Liver (tissue), 9 donors: Measurements from ENCODE around the gene UBAP2L. TPM values are rescaled to one million over a fixed set of nuclear protein-coding genes. Genes with fewer than 3 reads are reported as not detected.
A peak's percentile ranks its signal among the peaks of the same experiment; 100 is the strongest.
"Not testable (repeated sequence)": the region's sequence is repeated elsewhere in the genome, so short reads cannot be mapped to it uniquely, and the experiment has no call there.

ENCODE experiments used
- DNase-seq: peaks from one replicate; pipeline ENCODE4 v3.0.0-alpha.2; 2017; ENCODE audit warnings: low spot score
- H3K27ac ChIP-seq, 2 donors: one replicate each; pipeline ENCODE4 v1.7.0; 2013; ENCODE audit warnings: inconsistent platforms in 2 of 2, low read length in 2 of 2, control low read depth in 1 of 2, low read depth in 1 of 2, mild to moderate bottlenecking in 1 of 2
- H3K27me3 ChIP-seq, 4 donors: one replicate each; pipeline versions ENCODE4 v1.6.1 to v1.7.0; 2013; ENCODE audit warnings: low read length in 3 of 4, inconsistent platforms in 1 of 4, mild to moderate bottlenecking in 1 of 4, moderate library complexity in 1 of 4; ENCODE audit not compliant: control insufficient read depth in 4 of 4, insufficient read depth in 4 of 4
- H3K36me3 ChIP-seq, 4 donors: one replicate each; pipeline versions ENCODE4 v1.6.1 to v1.7.0; 2013; ENCODE audit warnings: low read length in 3 of 4, mild to moderate bottlenecking in 3 of 4, low read depth in 1 of 4, moderate library complexity in 1 of 4; ENCODE audit not compliant: control insufficient read depth in 4 of 4, insufficient read depth in 3 of 4
- H3K4me1 ChIP-seq, 4 donors: one replicate each; pipeline versions ENCODE4 v1.6.1 to v1.7.0; 2013; ENCODE audit warnings: low read length in 3 of 4, mild to moderate bottlenecking in 3 of 4, moderate library complexity in 1 of 4; ENCODE audit not compliant: control insufficient read depth in 4 of 4, insufficient read depth in 4 of 4
- H3K4me3 ChIP-seq, 3 donors: one replicate each; pipeline versions ENCODE4 v1.6.1 to v1.7.0; 2013; ENCODE audit warnings: low read length in 3 of 3, control low read depth in 1 of 3, low read depth in 1 of 3, mild to moderate bottlenecking in 1 of 3
- H3K9ac ChIP-seq, 2 donors: one replicate each; pipeline ENCODE4 v1.7.0; 2013; ENCODE audit warnings: low read length in 2 of 2, mild to moderate bottlenecking in 2 of 2, moderate library complexity in 2 of 2, control low read depth in 1 of 2, low read depth in 1 of 2
- H3K9me3 ChIP-seq, 4 donors: one replicate each; pipeline versions ENCODE4 v1.6.1 to v1.7.0; 2013; ENCODE audit warnings: low read length in 3 of 4; ENCODE audit not compliant: control insufficient read depth in 4 of 4
- EGR1 ChIP-seq, 2 donors: IDR thresholded peaks; 2 replicates each; pipeline ENCODE4 v1.6.1; 2016 to 2018; ENCODE audit warnings: antibody characterized with exemption in 2 of 2, low read depth in 2 of 2
- FOXA2 ChIP-seq: IDR thresholded peaks from 2 replicates; pipeline ENCODE4 v1.6.1; 2016; ENCODE audit warnings: antibody characterized with exemption
- GABPA ChIP-seq, 2 donors: IDR thresholded peaks in 1 of 2; conservative IDR thresholded peaks in 1 of 2; 2 replicates each; pipeline ENCODE4 v1.6.1; 2016; ENCODE audit warnings: antibody characterized with exemption in 2 of 2, mild to moderate bottlenecking in 1 of 2, moderate library complexity in 1 of 2
- HNF4A ChIP-seq, 2 donors: conservative IDR thresholded peaks; 2 replicates each; pipeline ENCODE4 v1.6.1; 2016; ENCODE audit warnings: antibody characterized with exemption in 2 of 2, mild to moderate bottlenecking in 2 of 2
- HNF4G ChIP-seq: IDR thresholded peaks from 2 replicates; pipeline ENCODE4 v1.6.1; 2016; ENCODE audit warnings: antibody characterized with exemption
- NR2F2 ChIP-seq: IDR thresholded peaks from 2 replicates; pipeline ENCODE4 v1.6.1; 2016; ENCODE audit warnings: antibody characterized with exemption
- RAD21 ChIP-seq, 2 donors: IDR thresholded peaks; 2 replicates each; pipeline ENCODE4 v1.6.1; 2016; ENCODE audit warnings: antibody characterized with exemption in 2 of 2, mild to moderate bottlenecking in 2 of 2
- SP1 ChIP-seq: IDR thresholded peaks from 2 replicates; pipeline ENCODE4 v1.6.1; 2018; ENCODE audit warnings: antibody characterized with exemption, mild to moderate bottlenecking
- TAF1 ChIP-seq: conservative IDR thresholded peaks from 2 replicates; pipeline ENCODE4 v1.6.1; 2016; ENCODE audit warnings: antibody characterized with exemption, mild to moderate bottlenecking
- YY1 ChIP-seq: IDR thresholded peaks from 2 replicates; pipeline ENCODE4 v1.6.1; 2016; ENCODE audit warnings: antibody characterized with exemption, mild to moderate bottlenecking
- WGBS: extraction: QIAGEN DNeasy Blood & Tissue Kit; methylation state at CpG from one replicate; pipeline ENCODE4 v1.1.7; 2013; 5-methylcytosine and 5-hydroxymethylcytosine counted together
- polyA plus RNA-seq, 2 donors: library from polyadenylated mRNA; stranded (reverse) in 1 of 2; unstranded in 1 of 2; fragments of 200-250 nt in 1 of 2; fragments of >200 nt in 1 of 2; fragmentation: Nextera tagmentation in 1 of 2; extraction: Ambion mirVana in 1 of 2; gene quantifications; one replicate each; pipeline versions ENCODE4 v1.2.1 to v1.2.3, GENCODE V29; 2013 to 2015
- total RNA-seq, 2 donors: library from RNA; depleted of rRNA; stranded (reverse); fragments of >200 nt; gene quantifications; one replicate each; pipeline ENCODE4 v1.2.3, GENCODE V29; 2014
- TF ChIP-seq, protein P1 (sequence below): IDR thresholded peaks from 2 replicates; pipeline ENCODE4 v1.6.1; 2016; ENCODE audit warnings: antibody characterized with exemption
- TF ChIP-seq, protein P2 (sequence below): IDR thresholded peaks from 2 replicates; pipeline ENCODE4 v1.6.1; 2016; ENCODE audit warnings: antibody characterized with exemption, mild to moderate bottlenecking
- TF ChIP-seq, protein P3 (sequence below): fragments of 150-350 bp; IDR thresholded peaks from 2 replicates; pipeline ENCODE4 v1.5.1; 2017; ENCODE audit warnings: improper control_type of control experiment, low read depth, low read length; ENCODE audit not compliant: missing input control
- TF ChIP-seq, protein P4 (sequence below): IDR thresholded peaks from 2 replicates; pipeline ENCODE4 v1.6.1; 2016; ENCODE audit warnings: antibody characterized with exemption
- donor health status: healthy.
- donor health status: healthy.
- donor health status: healthy.
- donor health status: healthy.
- donor health status: healthy.

The UBAP2L gene
- total and polyA plus RNA-seq, 4 donors: 24.3 to 51.0 (median 34.1) TPM

DNA sequence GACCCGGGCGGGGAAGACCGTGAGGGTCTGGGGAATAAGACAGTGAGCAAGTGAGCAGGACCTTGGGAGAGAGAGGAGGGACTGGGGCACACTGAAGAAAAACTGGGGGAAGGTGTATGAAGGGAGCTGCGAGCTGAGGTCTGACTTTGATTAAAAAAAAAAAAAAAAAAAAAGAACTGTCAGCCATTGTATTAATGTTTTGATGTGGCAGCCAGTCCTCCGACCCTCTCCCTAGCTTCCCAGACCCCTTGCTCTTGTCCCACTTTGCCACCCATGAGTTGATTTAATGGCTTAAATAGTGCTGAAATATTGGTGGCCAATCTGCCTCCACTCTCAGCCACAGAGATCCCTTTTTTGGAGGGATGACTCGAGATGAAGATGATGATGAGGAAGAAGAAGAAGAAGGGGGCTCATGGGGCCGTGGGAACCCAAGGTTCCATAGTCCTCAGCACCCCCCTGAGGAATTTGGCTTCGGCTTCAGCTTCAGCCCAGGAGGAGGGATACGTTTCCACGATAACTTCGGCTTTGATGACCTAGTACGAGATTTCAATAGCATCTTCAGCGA lies 52.3 kb downstream of the UBAP2L start:
- peaks cover 1 to 37% (median 22%) of the 10 kb centered on the region in 4 donors for H3K36me3 ChIP-seq
- H3K4me1 ChIP-seq: peaks cover 0 to 15% (median 13%) of the 10 kb centered on the region in 4 donors
- WGBS: 51% methylated on average over 13 of the region's 13 CpGs
- TF ChIP-seq TAF1: no peak
- TF ChIP-seq, protein P1, sequence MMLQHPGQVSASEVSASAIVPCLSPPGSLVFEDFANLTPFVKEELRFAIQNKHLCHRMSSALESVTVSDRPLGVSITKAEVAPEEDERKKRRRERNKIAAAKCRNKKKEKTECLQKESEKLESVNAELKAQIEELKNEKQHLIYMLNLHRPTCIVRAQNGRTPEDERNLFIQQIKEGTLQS: peak; percentile 53
- H3K27ac ChIP-seq: peak overlapping the region; percentile 83 to 89
- H3K9me3 ChIP-seq: no peaks in the 10 kb centered on the region
- H3K9ac ChIP-seq: peak overlapping the region; percentile 94 to 98
- DNase-seq: no peak
- peak overlapping the region; percentile 60 to 98 (median 96) for H3K4me3 ChIP-seq
- H3K27me3 ChIP-seq: no peaks in the 10 kb centered on the region

DNA sequence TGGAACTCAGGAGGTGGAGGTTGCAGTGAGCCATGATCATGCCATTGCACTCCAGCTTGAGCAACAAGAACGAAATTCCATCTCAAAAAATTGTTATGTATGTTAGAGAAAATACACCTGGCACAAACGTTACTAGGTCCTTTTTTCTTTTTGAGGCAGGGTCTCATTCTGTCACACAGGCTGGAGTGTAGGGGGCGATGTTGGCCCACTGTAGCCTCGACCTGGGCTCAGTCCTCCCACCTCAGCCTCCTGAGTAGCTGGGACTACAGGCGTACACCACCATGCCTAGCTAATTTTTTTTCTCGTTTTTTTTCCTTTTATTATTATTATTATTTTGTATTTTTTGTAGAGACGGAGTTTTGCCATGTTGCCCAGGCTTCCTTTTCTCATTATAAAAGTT lies 56.0 kb downstream of the UBAP2L start:
- 92% methylated on average over 7 of the region's 7 CpGs for WGBS
- no peak overlapping the region for H3K4me3 ChIP-seq
- no peak overlapping the region for H3K9ac ChIP-seq
- DNase-seq: no peak
- no peaks in the 10 kb centered on the region for H3K27me3 ChIP-seq
- TF ChIP-seq EGR1 (IDR thresholded peaks at IDR 0.05; ENCODE audit: low read depth in 2 of 2) (no peak), TAF1 (no peak), RAD21 (IDR thresholded peaks at IDR 0.05) (peak; percentile 20), HNF4G (no peak), SP1 (no peak), GABPA (IDR thresholded peaks at IDR 0.05 in 1 of 2, conservative IDR thresholded peaks at IDR 0.05 in 1 of 2) (no peak), HNF4A (conservative IDR thresholded peaks at IDR 0.05) (no peak), YY1 (no peak), FOXA2 (no peak), NR2F2 (no peak)
- TF ChIP-seq, protein P2, sequence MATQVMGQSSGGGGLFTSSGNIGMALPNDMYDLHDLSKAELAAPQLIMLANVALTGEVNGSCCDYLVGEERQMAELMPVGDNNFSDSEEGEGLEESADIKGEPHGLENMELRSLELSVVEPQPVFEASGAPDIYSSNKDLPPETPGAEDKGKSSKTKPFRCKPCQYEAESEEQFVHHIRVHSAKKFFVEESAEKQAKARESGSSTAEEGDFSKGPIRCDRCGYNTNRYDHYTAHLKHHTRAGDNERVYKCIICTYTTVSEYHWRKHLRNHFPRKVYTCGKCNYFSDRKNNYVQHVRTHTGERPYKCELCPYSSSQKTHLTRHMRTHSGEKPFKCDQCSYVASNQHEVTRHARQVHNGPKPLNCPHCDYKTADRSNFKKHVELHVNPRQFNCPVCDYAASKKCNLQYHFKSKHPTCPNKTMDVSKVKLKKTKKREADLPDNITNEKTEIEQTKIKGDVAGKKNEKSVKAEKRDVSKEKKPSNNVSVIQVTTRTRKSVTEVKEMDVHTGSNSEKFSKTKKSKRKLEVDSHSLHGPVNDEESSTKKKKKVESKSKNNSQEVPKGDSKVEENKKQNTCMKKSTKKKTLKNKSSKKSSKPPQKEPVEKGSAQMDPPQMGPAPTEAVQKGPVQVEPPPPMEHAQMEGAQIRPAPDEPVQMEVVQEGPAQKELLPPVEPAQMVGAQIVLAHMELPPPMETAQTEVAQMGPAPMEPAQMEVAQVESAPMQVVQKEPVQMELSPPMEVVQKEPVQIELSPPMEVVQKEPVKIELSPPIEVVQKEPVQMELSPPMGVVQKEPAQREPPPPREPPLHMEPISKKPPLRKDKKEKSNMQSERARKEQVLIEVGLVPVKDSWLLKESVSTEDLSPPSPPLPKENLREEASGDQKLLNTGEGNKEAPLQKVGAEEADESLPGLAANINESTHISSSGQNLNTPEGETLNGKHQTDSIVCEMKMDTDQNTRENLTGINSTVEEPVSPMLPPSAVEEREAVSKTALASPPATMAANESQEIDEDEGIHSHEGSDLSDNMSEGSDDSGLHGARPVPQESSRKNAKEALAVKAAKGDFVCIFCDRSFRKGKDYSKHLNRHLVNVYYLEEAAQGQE: no peak
- TF ChIP-seq, protein P3, sequence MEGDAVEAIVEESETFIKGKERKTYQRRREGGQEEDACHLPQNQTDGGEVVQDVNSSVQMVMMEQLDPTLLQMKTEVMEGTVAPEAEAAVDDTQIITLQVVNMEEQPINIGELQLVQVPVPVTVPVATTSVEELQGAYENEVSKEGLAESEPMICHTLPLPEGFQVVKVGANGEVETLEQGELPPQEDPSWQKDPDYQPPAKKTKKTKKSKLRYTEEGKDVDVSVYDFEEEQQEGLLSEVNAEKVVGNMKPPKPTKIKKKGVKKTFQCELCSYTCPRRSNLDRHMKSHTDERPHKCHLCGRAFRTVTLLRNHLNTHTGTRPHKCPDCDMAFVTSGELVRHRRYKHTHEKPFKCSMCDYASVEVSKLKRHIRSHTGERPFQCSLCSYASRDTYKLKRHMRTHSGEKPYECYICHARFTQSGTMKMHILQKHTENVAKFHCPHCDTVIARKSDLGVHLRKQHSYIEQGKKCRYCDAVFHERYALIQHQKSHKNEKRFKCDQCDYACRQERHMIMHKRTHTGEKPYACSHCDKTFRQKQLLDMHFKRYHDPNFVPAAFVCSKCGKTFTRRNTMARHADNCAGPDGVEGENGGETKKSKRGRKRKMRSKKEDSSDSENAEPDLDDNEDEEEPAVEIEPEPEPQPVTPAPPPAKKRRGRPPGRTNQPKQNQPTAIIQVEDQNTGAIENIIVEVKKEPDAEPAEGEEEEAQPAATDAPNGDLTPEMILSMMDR: peak; percentile 13
- TF ChIP-seq, protein P4, sequence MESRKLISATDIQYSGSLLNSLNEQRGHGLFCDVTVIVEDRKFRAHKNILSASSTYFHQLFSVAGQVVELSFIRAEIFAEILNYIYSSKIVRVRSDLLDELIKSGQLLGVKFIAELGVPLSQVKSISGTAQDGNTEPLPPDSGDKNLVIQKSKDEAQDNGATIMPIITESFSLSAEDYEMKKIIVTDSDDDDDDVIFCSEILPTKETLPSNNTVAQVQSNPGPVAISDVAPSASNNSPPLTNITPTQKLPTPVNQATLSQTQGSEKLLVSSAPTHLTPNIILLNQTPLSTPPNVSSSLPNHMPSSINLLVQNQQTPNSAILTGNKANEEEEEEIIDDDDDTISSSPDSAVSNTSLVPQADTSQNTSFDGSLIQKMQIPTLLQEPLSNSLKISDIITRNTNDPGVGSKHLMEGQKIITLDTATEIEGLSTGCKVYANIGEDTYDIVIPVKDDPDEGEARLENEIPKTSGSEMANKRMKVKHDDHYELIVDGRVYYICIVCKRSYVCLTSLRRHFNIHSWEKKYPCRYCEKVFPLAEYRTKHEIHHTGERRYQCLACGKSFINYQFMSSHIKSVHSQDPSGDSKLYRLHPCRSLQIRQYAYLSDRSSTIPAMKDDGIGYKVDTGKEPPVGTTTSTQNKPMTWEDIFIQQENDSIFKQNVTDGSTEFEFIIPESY: no peak
- H3K9me3 ChIP-seq: no peaks in the 10 kb centered on the region
- peaks cover 1 to 10% (median 9%) of the 10 kb centered on the region in 4 donors for H3K4me1 ChIP-seq
- H3K27ac ChIP-seq: no peak overlapping the region
- peaks cover 1 to 16% (median 11%) of the 10 kb centered on the region in 4 donors for H3K36me3 ChIP-seq

DNA sequence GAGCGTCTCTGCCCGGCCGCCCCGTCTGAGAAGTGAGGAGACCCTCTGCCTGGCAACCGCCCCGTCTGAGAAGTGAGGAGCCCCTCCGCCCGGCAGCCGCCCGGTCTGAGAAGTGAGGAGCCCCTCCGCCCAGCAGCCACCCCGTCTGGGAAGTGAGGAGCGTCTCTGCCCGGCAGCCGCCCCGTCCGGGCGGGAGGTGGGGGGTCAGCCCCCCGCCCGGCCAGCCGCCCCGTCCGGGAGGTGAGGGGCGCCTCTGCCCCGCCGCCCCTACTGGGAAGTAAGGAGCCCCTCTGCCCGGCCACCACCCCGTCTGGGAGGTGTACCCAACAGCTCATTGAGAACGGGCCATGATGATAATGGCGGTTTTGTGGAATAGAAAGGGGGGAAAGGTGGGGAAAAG lies 66.8 kb downstream of the UBAP2L start:
- H3K27me3 ChIP-seq, H3K4me3 ChIP-seq, H3K4me1 ChIP-seq, DNase-seq, H3K36me3 ChIP-seq, H3K9ac ChIP-seq, H3K27ac ChIP-seq, H3K9me3 ChIP-seq: not testable (repeated sequence)
- WGBS: 94% methylated on average over 20 of the region's 30 CpGs
